Measurements from ENCODE around the gene BTBD9.

BTBD9 gene

DNA sequence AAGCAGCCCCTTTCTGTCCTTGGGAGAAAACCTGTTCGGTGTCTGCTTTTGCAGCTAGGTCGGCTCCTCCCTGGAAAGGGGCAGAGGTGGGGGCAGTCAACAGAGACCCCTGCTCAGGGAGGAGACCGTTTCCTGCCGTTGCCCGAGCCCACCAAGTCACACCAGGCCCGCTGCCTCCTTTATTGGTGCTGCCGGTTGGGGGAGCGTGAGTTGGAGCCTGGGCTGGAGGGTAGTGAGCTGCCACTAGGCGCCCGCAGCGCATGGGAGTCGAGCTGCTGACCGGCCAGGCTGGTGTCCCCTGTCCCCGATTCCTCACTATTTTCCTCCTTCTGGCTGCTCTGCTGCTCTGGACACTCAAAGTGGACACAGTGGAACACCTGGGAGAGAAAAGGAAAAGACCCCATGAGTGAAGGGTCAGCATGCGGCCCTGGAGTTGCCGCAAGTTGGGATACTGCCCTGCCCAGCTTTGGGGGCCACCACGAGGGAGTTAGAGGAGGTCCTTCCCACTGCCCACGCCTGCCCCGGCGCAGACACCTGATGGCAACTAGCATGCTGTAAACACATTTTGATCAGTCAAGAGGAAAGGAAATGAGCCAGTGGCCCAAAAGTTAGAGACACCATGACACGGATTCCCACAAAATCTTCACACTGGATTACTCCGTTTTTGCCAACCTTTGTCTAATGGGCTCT lies 464.8 kb downstream of the BTBD9 start:
- no peak for DNase-seq (ENCODE audit: low spot score)

DNA sequence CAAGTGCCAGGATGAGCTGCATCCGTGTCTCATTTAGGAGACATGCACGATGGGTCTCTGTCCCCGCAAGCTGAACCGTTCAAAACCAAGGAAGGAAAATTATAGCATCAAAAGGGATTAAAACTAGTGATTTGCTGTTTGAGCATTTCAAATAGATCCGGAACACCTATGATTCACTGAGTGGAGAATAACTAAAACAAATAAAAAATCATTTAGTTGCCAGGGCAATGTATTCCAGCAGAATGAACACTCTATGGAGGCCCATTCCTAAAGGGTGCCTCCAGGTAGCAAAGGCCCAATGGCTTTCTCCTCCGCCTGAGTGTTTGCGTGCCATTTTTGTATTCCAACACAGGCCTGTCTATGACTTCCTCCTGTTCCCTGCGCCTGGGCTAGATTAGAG lies 465.4 kb downstream of the BTBD9 start:
- no peak for DNase-seq (ENCODE audit: low spot score)

DNA sequence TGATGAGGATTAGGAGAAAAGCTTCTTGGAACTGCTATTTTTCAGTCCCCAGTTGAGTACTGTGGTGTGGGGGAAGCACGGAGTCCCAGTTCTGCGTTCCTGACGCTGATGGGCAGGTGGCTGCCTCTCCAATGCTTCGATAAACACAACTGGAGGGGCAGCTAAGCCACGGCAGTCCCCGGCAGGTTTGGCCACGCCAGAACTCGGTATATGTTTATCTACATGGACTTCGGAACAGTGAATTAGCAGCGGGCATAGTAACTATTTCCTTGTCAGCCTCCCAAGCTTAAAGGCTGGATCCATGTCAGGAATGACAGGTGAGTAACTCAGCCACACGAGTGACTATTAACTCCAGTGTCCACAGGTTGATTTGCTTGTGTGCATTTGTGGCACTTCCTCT lies 465.8 kb downstream of the BTBD9 start:
- no peak for DNase-seq (ENCODE audit: low spot score)

DNA sequence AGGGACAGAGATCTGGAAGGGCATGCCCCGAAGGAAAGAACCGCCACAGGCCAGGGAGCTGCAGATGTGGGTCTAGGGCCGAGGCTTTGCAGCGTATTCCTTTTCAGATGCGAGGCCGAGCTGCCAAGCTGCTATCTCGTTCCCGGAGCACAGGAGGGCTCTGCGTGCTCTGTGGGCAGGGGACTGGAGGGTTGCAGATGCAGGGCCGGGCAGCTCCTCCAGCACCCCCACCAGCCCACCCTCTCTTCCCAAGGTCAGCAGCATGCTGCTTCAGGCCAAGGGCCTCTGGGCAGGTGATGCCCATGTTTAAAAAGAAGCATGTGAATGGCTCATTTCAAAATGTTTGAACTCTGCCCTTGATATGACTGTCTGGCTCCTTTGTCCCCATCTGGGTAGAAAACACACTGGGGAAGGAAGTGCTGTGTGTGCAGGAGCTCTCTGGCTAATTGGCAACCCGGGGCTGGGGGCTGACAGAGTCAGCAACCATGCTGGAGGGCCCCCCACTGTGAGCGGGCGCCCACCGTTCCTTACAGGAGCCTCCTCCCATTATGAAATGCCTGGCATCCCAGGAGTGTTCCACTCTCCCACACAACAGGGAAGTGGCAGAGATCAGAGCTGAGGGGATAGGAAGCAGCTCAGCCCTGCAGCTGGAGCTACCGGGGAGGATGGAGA lies 466.9 kb downstream of the BTBD9 start:
- DNase-seq (ENCODE audit: low spot score) = no peak

DNA sequence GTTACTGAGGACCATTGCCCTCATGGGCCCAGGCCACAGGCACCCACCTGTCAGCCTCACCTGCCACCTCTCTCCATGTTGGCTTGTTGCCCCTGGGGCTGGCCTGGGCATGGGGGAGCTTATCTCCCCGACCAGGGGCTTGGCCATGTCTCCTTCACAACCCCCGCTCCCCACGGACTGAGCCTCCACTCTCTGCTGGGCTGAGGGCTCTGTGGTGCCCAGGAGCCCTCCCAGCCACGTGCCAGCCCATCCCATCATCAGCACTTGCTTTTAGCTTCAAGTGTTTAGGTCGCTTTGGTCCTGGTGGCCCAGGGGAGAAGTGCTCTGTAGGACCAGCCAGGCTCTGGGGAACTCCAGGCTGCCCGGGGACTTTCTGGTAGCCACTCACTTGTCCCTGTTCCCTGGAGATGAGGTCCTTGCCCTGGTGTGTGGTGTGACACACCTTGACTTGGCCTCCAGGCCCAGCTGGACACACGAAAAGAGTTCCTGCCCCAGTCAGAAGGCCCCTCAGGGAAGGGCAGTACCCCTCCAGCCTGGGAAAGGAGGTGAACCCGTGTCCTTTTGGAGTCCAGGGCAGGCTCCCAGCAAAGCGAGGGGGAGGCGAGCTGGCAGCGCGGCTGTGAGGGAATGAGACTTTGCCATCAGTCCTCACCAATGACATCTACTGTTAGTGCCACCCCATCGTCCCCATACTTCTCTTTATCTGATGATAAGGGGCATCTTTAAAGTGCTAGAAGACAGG lies 467.6 kb downstream of the BTBD9 start:
- DNase-seq (ENCODE audit: low spot score) = no peak

DNA sequence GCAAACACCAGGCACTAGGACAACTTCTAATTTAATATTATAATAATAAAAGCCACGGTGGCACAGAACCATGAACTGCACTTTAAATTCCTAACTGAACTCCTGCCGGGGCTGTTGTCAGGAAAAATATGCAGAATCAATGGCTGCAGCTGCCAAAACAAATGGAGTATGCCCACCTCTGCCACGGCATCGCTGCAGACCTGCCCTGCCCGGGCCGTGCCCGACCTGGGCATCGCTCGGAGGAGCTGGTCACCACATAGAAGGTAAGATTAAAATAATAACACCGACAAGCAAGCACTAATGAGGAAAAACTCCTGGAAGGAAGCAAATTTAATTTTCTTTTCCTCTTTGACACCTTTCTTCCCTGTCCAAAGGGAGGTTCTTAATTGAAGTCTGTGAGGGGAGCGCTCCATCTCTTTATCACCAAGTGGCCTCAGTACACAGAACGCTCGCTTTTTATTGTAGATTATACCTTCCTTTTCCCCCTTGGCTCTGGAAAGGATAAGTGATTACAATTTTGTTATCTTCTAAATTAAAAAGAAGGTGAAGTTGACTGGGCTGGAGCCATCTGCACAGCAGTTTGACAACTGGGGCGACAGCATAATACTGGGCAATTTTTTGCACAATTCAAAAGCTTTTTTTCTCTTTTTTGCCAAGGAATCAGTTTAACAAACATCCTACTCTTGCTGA lies 468.9 kb downstream of the BTBD9 start:
- DNase-seq (ENCODE audit: low spot score) = no peak

DNA sequence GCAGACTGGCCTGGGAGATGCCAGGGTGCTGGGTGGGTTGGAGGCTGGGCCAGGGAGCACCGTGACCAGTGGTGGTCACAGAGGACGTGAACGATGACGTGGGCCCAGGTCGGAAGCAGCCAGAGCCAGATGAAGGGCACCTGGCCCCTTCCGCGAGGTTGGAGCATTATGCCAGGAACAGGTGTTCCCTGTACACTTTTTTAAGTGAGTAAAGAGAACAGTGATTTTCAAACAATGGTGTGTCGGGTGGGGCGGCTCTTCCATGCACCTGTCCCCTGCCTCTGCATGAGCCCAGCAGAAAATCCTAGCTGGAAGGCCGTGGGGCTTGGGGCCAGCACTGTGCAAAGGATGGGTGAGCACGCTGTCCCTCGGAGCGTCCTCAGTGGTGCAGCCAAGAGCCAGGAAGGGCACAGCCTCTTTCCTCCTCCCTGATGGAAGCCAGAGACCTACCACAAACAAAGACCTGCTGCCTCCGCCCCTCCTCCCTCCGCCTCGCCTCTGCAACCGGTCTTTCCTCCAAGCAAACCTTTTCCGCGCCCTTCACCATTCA lies 469.7 kb downstream of the BTBD9 start:
- no peak for DNase-seq (ENCODE audit: low spot score)

DNA sequence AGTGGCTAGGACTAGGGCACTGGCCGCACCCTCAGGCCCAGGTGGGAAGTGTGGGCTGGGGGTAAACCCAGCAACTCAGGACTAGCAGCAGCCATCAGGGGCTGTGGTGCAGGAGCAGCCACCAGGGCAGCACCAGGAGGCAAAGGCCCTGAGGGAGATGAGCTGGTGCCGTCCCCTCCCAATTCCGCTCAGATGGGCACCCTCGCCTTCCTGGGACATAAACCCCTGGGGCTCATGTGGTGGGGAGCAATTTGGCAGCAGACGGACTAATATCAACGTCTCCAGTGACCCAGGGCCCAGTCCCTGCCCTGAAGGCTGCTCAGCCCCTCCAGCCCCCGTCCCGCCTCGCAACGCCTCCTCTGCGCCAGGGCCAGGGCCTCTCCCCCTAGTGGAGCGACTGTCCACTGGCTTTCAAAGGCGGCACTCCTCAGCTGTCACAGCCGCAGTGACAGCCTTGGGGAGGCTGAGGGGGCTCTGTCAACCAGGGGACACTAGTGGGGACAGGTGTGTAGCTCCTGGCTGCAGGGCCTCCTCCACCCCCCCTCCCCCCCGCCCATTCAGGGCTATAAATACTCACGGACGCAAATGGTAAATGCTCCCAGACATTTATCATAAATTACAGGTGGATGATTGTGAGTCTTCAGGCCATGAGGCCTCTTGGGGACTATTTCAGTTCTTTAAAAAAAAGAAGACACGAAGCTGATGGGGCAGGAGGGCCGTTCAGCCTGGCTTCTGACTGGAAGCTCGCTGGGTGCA lies 470.3 kb downstream of the BTBD9 start:
- no peak for DNase-seq (ENCODE audit: low spot score)

DNA sequence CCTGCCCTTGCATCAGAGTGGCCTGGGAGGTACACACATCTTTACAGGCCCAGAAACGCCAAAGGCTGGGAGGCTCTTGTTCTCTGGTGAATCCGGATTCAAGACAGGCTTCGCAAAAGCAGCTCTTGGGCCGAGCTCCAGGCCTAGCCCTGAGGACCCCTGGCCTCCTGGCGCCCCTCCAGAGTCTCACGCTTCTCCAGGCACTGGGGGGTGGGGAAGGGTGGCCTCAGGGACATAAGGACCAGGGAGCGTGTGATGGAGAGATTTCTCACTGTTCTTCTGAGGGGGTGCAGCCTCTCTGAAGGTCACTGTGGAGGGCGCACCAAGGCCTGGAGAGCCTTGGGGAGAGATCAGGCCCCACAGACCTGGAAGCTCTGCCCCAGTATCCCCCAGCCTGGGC lies 471.0 kb downstream of the BTBD9 start:
- DNase-seq (ENCODE audit: low spot score) = no peak

DNA sequence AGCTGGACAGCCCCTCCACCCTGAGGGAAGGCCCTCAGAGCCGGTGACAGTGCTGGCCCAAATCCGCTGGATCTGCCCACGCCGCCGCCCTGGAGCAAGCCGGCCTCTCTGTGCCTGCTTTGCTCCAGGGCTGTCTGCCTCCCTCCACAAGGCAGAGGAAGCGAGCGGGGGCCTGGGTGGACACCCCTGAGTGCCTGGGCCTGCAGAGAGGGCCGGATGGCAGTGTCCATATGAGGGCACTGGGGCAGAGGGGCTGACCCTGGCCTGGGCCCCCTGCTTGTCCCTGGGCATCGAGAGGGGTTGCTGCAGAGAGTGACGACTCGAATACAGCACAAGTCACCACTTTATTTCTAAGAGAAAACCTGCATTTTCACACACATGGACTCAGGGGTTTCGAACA lies 471.6 kb downstream of the BTBD9 start:
- DNase-seq (ENCODE audit: low spot score) = no peak

DNA sequence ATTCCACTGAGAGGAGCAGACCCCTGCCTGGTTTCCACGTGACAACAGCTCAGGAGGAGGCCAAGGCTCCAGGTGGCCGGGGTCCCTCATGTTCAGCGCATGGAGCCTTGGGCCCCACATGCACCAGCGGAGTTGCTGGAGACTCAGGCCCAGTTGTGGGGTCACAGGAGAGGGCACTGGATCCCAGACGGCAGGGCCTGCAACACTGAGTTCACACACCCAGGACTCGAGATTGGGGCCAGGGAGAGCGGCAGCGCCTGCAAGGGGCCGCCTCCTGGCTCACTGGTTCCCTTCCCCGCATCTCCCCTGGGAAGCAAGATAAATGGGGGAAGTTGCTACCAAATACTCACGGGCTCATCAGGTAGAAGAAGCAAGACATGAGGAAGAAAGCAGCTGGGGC lies 472.1 kb downstream of the BTBD9 start:
- no peak for DNase-seq (ENCODE audit: low spot score)

DNA sequence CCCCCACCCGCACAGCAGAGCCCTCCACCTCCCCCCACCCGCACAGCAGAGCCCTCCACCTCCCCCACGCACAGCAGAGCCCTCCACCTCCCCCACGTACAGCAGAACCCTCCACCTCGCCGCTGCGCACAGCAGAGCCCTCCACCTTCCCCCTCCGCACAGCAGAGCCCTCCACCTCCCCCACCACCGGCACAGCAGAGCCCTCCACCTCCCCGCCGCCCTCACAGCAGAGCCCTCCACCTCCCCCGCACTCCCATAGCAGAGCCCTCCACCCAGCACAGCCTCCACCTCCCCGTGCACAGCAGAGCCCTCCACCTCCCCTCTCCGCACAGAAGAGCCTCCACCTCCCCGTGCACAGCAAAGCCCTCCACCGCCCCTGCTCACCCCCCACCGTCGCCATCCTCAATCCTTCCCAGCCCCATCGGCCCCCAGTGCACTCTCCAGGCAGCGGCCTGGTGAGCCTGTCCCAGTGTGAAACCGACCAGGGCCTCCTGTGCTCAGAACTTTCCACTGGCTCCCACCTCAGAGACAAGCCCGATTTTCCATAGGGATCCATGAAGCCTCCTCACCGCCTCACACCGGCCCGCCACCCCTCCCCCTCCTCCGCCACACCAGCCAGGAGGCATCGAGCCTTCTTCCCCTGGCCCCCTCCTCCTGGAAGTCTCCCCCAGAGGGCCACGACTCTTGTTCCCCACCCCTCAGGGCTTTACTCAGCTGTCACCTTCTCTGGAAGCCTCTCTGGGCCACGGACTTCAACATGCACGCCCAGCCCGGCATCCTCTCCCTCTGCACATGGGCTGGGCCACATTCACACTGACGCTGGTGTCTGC lies 473.1 kb downstream of the BTBD9 start:
- DNase-seq (ENCODE audit: low spot score) = no peak

DNA sequence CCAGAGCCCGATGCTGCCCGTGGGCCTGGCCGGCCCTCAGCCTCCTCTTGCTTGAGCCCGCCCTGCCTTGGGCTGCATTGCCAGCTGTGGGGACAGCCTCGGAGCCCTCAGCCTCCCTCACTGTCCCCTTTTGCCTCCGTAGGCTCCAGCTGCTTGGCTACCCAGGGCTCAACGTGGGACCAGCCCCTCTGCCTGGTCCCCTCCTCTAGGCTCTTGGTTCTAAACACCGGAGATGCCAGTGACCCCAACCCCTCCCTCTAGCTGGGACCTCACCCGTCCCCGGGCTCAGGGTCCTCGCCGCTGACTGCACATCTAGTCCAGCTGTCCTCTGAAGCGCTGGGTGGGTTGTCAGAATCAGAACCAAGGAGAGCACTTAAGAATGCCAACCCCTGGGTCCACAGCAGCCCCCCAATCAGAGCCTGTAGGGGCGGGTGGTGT lies 475.0 kb downstream of the BTBD9 start:
- no peak for DNase-seq (ENCODE audit: low spot score)

DNA sequence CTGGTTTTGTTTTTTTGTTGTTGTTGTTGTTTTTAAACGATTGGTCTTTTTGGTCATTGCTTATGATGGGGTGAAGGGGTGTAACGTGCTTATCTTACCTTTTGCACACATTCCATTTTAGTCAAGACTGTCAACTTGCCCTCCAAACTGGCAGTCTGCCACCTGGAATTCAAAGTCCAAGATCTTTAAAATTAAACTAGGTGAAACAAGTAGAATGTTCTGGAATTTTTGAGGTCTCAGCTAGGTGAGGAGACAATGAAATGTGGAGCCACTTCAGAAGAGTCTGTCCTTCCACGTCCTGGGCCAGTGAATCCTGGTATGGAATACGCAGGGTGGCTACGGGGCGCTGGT lies 475.6 kb downstream of the BTBD9 start:
- DNase-seq (ENCODE audit: low spot score) = no peak

DNA sequence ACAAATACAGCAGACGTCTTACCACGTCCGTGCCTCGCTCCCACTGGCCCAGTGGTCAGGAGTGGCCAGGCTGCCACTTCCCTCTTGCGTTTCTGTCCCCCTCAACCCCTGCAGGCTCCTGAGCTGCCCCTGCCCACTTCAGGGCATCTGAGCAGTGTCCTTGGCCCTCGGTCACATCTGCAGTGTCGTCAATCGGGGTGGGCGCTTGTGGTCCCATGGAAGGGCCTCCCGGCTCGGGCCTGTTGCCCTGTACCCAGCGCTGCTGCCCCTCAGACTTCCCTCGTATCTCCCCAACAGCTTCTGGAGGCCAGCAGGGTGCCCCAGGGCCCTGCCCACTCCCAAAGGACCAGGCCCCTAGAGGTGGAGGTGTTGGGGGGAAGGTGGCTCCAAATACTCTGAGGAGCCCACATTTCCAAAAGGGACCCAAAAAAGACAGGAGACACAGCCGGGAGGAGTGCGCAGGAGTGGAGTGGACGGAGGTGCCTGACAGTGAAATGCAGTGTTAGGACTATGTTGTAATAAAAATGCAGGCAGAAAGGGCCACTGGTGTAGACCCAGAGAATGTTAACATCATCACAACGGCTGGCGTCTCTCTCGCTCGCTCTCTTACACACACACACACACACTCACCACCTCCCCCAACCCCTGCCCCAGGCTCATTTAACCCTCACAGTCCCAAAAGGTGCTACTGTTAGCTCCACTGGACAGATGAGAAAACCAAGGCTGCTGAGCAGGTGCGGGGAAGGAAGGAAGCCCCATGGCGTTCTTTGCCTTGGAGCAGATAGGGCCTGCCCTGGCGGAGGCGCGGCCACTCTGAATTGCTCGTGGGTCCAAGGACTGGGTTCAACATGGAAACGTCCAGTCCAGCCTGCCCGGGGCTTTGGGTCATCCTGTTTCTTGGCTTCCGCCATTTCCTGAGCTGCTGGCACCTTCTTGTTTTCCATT lies 476.3 kb downstream of the BTBD9 start:
- DNase-seq (ENCODE audit: low spot score) = no peak

DNA sequence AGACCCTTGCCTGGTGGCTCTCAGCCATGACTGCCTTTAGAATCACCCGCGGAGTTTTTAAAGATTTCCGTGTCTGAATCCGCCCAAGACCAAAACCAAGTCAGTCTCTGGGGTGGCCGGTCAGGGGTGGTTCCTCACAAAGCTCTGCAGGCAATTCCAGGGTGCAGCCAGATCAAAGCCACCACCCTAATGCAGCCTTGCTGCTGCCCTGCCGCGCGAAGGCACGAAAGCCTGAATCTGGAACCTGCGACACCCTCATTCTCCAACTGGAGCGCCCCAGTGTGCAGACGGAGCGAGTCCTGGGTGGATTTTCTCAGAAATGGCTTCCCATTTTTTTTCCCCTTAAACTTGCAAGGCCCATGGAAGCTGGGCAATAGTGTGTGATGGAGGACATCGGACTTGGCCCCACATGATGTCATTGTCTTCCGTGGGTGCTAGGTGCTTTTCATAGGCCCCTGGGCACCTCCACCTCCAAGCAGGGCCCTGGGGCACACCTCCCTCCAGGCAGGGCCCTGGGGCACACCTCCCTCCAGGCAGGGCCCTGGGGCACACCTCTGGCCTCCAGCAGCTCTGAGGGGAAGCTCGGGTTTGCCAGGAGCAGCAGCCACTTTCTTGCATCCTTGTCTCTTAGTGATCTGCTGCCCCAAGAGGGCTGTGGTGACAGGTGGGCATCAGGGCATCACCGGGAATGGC lies 477.1 kb downstream of the BTBD9 start:
- DNase-seq (ENCODE audit: low spot score) = no peak

DNA sequence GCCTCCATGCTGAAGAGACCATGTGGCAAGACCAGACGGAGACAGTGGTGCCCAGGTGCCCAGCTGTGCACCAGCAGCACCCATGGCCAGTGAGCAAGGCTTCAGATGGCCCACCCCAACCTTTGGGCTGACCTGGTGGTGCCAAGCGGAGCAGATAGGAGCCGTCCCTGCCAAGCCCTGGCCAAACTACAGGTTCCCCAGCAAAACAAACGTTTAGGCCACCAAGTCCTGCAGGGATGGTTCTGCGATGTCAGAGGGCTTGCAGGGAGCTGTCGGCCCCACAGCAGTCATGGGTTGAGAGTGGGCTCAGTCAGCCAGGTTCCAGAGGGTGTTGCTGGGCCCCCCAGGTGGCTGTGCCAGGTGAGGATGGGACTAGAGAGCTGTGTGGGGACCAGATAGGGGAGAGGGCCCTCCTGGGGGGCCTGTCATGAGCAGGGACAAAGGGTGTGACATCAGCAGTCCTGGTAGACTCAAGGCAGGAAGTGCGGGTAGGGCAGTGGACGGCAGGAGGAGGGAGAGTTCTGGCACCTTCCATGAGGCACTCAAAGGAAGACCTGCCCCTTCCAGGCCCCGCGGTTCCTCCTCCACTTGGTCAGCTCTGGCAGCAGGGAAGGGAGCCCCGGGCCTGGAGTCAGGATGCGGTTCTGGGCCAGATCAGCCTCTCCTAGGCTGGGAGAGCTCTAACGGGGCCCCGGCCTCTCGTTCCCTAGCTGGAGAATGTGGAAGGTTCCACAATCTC lies 477.8 kb downstream of the BTBD9 start:
- no peak for DNase-seq (ENCODE audit: low spot score)

DNA sequence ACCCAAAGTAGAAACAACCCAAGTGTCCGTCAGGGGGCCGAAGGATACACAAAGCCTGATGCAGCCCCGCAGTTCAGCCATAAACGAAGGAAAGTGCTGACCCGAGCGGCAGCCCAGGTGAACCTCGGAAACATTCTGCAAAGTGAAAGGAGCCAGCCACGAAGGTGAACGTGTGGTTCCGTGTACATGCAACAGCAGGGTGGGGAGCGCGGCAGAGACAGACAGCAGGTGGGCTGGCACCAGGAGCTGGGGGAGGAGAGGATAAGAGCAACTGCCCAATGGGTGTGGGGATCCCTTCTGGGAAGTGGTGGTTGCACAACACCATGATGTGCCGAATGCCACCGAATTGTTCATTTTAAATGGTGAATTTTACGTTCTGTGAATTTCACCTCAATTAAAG lies 478.4 kb downstream of the BTBD9 start:
- DNase-seq (ENCODE audit: low spot score) = no peak
